NCI-H1048 (cell line): ENCODE data around the gene RNF148.

Experiments used
- DNase-seq: peaks from one replicate; lab custom pipeline; 2025; lab: John Stamatoyannopoulos, UW

The RNF148 gene

GRCh38 chr7:122702872-122703510 lies at the start of gene RNF148:
Gene RNF148 (minus strand): TSS chr7:122702922. CDS start chr7:122702750, 172 bp downstream.
- no peak for DNase-seq

- no peak for DNase-seq
Observed at GRCh38 chr7:122750389-122750788, 47.7 kb upstream of the RNF148 start.

GRCh38 chr7:122748195-122748594 lies 45.5 kb upstream of the RNF148 start:
- DNase-seq: no peak

- DNase-seq: no peak
Observed at GRCh38 chr7:122746948-122747347, 44.2 kb upstream of the RNF148 start.

GRCh38 chr7:122743211-122743610 lies 40.5 kb upstream of the RNF148 start:
- no peak for DNase-seq

- no peak for DNase-seq
Observed at GRCh38 chr7:122738947-122739346, 36.2 kb upstream of the RNF148 start.

- DNase-seq: no peak
Observed at GRCh38 chr7:122736183-122736582, 33.5 kb upstream of the RNF148 start.

- no peak for DNase-seq
Observed at GRCh38 chr7:122727759-122728158, 25.0 kb upstream of the RNF148 start.

- no peak for DNase-seq
Observed at GRCh38 chr7:122727354-122727753, 24.6 kb upstream of the RNF148 start.

- no peak for DNase-seq
Observed at GRCh38 chr7:122726881-122727280, 24.2 kb upstream of the RNF148 start.

- DNase-seq: no peak
Observed at GRCh38 chr7:122724366-122724765, 21.6 kb upstream of the RNF148 start.

GRCh38 chr7:122719010-122719578 lies 16.4 kb upstream of the RNF148 start:
- no peak for DNase-seq

GRCh38 chr7:122717356-122718089 lies 14.8 kb upstream of the RNF148 start:
- DNase-seq: no peak

GRCh38 chr7:122715183-122715582 lies 12.5 kb upstream of the RNF148 start:
- no peak for DNase-seq

GRCh38 chr7:122710916-122711315 lies 8.2 kb upstream of the RNF148 start:
- no peak for DNase-seq

- DNase-seq: no peak
Observed at GRCh38 chr7:122709930-122710646, 7.4 kb upstream of the RNF148 start.

GRCh38 chr7:122706836-122707235 lies 4.1 kb upstream of the RNF148 start:
- DNase-seq: no peak

- no peak for DNase-seq
Observed at GRCh38 chr7:122699017-122699416, 3.7 kb downstream of the RNF148 start, which contains the start of gene RNF133. Gene RNF133 (minus strand): TSS chr7:122699117. CDS start chr7:122698918, 199 bp downstream.

- DNase-seq: no peak
Observed at GRCh38 chr7:122695816-122696215, 6.9 kb downstream of the RNF148 start.

GRCh38 chr7:122694697-122695096 lies 8.0 kb downstream of the RNF148 start:
- no peak for DNase-seq

GRCh38 chr7:122692769-122693309 lies 9.9 kb downstream of the RNF148 start:
- DNase-seq: no peak

- DNase-seq: no peak
Observed at GRCh38 chr7:122691569-122692235, 11.0 kb downstream of the RNF148 start.
